Measurements from ENCODE around the gene PSTPIP2.
"Not testable (repeated sequence)": the region's sequence is repeated elsewhere in the genome, so short reads cannot be mapped to it uniquely, and the experiment has no call there.

PSTPIP2 gene

GRCh38 chr18:46037512-46038305, 34.4 kb downstream of the PSTPIP2 start:
- DNase-seq (ENCODE audit: low read depth in 2 of 2, low spot score in 1 of 2), result no peak

DNA sequence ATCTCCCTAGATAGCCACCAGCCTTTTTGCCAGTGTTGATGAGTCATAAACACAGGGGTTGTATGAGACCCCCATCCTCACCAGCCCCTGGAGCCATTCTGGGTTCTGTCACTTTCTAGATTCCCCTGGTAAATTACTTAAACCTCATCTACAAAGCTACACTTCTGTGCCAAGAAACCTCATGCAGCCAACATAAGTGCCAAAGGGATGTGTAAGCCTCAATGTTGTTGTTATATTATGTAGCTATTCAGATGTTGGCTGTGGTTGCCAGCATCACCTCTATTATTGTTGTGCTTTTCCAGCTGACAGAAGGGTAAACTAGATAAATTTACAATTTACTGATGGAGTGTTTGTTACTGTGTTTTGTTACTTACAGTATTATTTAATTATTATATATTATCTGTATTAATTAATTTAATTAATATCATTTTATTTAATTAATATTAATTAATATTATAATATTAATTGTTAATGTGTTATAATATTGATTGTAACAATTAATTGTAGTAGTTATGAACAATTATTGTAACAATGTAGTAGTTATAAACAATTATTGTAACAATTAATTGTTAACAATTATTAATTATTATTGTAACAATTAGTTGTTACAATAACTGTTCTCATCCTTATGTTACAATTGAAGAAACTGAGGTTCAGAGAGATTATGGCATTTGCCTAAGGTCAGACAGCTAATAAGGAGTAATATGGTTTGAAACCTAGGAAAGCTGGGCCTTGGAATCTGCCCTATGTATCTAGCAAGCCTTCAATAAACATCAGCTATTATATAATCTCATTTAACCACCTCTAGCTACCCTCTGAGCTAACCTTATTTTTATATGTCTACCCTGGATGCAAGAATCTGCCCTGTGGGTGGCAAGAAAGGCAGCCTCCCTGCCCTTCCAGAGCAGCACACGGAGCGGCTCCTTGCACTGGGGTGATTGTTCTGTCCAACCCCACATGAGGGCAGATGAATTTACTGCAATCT, 36.1 kb downstream of the PSTPIP2 start:
- no peak for DNase-seq (ENCODE audit: low read depth in 2 of 2, low spot score in 1 of 2)

GRCh38 chr18:46034230-46034629, 37.8 kb downstream of the PSTPIP2 start:
- DNase-seq (ENCODE audit: low read depth in 2 of 2, low spot score in 1 of 2), result no peak

- no peak for DNase-seq (ENCODE audit: low read depth in 2 of 2, low spot score in 1 of 2)
These were observed 40.3 kb downstream of the PSTPIP2 start for GRCh38 chr18:46031741-46032140.

GRCh38 chr18:46028536-46028891, 43.5 kb downstream of the PSTPIP2 start:
- no peak for DNase-seq (ENCODE audit: low read depth in 2 of 2, low spot score in 1 of 2)

DNA sequence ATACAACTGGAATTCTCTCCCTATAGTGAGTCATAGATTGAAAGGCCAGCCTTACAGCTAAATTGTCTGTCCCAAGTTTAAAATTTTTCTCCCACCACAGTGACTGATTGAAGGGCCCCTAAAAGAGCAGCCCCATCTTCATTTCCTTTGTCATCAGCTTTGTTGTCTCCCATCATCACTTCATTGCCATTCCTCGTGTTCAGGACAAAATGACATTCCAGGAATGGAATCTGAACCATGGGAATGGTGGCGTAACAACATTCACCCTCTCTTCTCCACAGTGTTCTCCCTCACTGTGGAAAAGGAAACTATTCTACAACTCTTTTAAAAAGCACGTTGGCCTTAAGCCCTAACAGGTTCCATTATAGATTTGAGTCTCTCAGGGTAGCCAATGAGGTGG, 52.1 kb downstream of the PSTPIP2 start:
- no peak for DNase-seq (ENCODE audit: low read depth in 2 of 2, low spot score in 1 of 2)

GRCh38 chr18:46013484-46014189, 58.4 kb downstream of the PSTPIP2 start:
- DNase-seq (ENCODE audit: low read depth in 2 of 2, low spot score in 1 of 2), result no peak

GRCh38 chr18:46010676-46011075, 61.4 kb downstream of the PSTPIP2 start:
- DNase-seq (ENCODE audit: low read depth in 2 of 2, low spot score in 1 of 2), result no peak

DNA sequence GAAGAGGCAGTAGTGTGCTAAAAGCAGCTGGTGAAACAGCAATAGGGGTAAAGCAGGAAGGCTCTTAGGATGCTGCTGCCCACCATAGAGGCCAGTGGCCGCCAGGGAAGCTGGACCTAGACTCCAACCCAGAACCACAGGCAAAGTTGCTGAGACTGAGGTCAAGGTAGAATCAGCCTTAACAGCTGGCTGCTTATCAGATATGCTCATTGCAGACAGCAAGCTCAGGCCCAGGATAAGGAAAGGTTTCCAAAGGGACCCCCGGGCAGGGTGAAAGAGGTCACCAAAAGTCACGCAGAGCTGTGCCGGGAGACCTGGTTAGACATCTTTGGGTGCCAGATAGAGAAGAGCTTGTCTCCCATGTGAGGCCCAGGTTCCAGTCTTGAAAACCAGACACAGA, 62.0 kb downstream of the PSTPIP2 start:
- no peak for DNase-seq (ENCODE audit: low read depth in 2 of 2, low spot score in 1 of 2)

DNA sequence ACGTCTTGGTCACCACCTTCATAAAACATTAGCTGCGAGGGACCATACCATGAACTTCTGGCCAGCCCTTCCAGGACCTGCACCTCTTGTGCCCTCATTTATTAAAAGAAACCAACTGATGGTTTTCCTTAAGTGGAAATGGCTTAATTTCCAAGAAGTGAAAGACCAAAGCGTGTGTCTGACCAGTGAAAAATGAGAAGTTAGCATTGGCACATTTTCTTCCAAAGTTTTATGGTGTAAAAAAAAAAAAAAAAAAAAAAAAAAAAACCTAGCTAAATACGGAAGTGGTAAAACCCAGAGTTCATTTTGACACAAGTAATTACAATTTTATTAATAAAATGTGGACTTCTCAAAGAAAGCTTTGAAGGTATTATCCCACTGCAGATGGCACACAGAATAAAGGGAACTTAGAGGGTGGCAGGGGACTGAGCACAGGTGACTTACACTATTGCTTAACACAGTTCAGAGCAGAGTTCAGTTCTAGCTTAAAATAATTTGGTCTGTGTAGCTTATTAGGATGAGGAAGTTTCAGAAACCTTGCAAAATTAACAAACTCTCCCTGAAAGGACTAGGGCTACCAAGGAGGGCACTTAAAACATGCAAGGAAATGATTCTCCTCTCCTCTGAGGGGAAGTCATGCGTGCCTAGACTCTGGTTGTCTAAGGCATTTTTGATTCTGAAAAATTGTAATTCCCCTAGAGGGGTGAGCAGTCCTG, 62.8 kb downstream of the PSTPIP2 start:
- no peak for DNase-seq (ENCODE audit: low read depth in 2 of 2, low spot score in 1 of 2)

DNA sequence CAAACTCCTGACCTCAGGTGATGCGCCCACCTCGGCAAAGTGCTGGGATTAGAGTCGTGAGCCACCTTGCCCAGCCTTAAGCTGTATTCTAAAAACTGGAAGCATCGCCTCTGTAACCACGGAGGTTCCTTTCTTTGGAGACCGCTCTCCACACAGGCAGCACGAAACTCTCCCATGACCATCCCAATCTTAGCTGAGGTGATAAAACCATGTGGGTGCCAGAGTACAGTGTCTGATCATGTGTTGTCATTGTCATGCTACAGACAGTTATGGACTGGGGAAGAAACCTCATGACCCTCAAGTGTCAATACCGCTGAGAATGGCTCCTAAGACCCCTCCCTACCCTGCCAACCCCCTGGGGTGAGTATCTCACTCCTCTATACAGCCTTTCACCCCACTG, 63.5 kb downstream of the PSTPIP2 start:
- no peak for DNase-seq (ENCODE audit: low read depth in 2 of 2, low spot score in 1 of 2)

DNA sequence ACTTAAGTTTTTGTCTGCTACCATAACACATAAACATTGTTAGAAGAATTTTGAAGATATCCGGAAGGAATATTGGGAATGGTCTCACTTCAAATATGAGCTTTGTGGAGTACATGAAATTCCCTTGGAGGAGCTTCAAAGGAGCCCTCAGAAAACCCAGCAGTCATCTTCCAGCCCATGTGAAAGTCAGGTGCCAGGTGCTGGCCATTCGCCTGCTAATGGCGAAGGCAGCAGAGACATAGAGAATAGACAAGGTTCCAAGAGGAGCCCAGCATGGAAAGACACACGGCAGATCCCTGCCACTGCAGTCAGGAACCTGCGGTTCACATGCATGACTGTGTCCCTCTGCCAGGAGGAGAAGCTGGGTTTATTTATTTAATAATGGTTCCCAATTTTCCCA, 64.9 kb downstream of the PSTPIP2 start:
- DNase-seq (ENCODE audit: low read depth in 2 of 2, low spot score in 1 of 2), result no peak

GRCh38 chr18:46002934-46003333, 69.1 kb downstream of the PSTPIP2 start:
- DNase-seq (ENCODE audit: low read depth in 2 of 2, low spot score in 1 of 2), result no peak

- DNase-seq (ENCODE audit: low read depth in 2 of 2, low spot score in 1 of 2), result no peak
These were observed 70.2 kb downstream of the PSTPIP2 start for GRCh38 chr18:46001892-46002291.

- DNase-seq (ENCODE audit: low read depth in 2 of 2, low spot score in 1 of 2), result no peak
These were observed 71.0 kb downstream of the PSTPIP2 start for GRCh38 chr18:46001074-46001473.

- no peak for DNase-seq (ENCODE audit: low read depth in 2 of 2, low spot score in 1 of 2)
These were observed 72.5 kb downstream of the PSTPIP2 start for GRCh38 chr18:45999536-45999935.

DNA sequence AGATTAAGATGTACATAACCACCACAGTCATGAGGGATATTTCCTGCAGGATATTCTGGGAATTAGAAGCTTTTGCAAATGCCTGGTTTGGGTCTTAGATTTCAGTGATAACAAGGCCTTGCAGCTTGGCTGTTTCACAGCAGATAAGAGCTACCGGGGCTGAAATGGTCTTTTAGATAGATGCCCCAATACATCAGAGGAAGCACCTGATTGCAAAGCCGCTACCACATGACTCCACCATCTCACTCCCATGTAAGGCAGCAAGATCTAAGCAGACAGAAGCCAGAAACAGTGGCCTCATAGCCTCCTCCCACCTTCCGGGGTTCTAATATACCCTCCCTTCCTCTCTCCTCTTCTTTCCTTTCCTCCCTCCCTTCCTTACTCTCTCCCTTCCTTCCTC, 73.8 kb downstream of the PSTPIP2 start:
- no peak for DNase-seq (ENCODE audit: low read depth in 2 of 2, low spot score in 1 of 2)

- no peak for DNase-seq (ENCODE audit: low read depth in 2 of 2, low spot score in 1 of 2)
These were observed 74.3 kb downstream of the PSTPIP2 start for GRCh38 chr18:45997700-45998151.

- DNase-seq (ENCODE audit: low read depth in 2 of 2, low spot score in 1 of 2), result no peak
These were observed 76.6 kb downstream of the PSTPIP2 start for GRCh38 chr18:45995461-45995860.

DNA sequence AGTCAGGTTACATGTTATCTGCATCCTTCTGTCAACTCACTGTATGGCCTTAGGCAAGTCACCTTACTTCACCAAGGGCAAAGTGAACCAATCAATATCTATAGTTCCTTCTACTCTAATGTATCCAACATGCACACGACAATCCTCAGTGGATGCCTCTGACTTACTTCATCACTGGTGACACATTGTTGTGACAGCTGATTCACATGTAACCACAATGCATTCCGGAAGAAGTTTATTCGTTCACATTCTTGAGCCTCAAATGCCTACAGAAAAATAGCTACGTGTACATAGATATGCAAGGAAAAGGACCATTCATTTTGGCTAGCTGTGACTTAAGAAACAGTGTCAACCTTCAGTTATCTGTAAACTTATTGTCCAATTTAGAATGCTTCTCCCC, 78.6 kb downstream of the PSTPIP2 start:
- no peak for DNase-seq (ENCODE audit: low read depth in 2 of 2, low spot score in 1 of 2)

DNA sequence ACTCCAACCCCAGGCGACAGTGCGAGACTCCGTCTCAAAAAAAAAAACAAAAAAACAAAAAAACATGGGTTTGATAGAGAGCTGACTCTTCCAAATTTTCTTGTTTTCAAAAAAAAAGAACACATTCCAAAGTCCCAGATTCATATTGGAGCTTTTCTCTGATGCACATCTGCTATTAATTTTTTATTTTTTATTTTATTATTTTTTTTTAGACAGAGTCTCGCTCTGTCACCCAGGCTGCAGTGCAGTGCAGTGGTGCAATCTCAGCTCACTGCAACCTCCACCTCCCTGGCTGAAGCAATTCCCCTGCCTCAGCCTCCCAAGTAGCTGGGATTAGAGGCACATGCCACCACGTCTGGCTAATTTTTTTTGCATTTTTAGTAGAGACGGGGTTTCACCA, 79.5 kb downstream of the PSTPIP2 start:
- not testable (repeated sequence) for DNase-seq (ENCODE audit: low read depth in 2 of 2, low spot score in 1 of 2)

All from stimulated activated CD8-positive, alpha-beta memory T cell treated with anti-CD3 and anti-CD28 coated beads, Interleukin-4, amount 100 ng/mL, for 4 hours (primary cell).